Stimulated activated CD4-positive, alpha-beta T cell treated with anti-CD3 and anti-CD28 coated beads, Interleukin-1b, Interleukin-23, amount 100 ng/mL, for 48 hours (primary cell): ENCODE measurements around the gene PARP4.
A peak's percentile ranks its signal among the peaks of the same experiment; 100 is the strongest.
"Not testable (repeated sequence)": the region's sequence is repeated elsewhere in the genome, so short reads cannot be mapped to it uniquely, and the experiment has no call there.

ENCODE experiments used
- DNase-seq: peaks from one replicate; pipeline ENCODE4 v3.0.0-alpha.2; 2020

The PARP4 gene

DNA sequence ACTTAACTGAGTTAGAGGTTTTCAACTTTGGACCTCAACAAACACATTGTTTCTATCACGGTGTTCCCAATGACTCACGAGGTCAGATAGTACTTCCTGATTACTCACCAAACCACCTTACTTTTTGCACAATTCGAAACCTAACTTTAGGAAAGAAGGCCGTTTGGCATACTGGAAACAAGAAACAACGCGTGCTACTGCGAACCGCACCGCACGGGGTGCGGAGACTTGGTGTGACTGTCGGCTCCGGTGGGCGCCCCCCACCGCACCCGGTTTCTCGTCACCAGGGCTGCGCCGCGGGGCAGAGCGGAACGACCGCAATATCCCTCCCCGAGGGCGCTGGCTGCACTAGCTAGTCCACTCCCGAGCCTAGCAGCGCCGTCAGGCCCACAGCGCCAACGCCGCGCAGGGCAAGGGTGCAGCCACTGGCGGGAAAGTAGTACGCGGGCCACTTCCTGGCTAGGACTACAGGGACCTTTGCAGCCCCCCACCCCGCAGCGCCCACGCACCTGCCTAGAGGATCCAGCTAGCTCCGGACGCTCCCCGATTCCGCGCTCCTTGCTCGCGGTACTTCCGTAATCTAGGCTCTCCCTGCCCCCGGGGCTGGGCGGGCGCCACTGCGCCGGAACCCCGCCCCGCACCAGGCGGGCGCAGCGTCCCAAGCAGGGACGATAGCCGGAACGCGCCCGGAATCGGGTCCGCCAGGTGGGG is at the start of gene PARP4:
Gene PARP4 (minus strand): TSS at position 582 of the 711 bp plus-strand sequence. CDS start 9,002 bp downstream, outside the sequence.
- DNase-seq = peak; percentile 62

DNA sequence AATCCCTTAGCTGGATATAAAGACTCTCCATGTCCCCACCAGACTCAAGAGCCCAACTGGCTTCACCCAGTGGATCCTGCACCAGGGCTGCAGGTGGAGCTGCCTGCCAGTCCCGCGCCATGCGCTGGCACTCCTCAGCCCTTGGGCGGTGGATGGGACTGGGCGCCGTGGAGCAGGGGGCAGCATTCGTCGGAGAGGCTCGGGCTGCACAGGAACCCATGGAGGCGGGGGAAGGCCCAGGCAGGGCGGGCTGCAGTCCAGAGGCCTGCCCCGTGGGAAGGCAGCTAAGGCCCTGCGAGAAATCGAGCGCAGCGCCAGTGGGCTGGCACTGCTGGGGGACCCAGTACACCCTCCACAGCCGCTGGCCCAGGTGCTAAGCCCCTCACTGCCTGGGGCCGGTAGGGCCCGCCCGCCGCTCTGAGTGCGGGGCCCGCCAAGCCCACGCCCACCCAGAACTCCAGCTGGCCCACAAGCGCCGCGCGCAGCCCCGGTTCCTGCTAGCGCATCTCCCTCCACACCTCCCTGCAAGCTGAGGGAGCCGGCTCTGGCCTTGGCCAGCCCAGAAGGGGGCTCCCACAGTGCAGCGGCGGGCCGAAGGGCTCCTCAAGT is 48.1 kb upstream of the PARP4 start:
- not testable (repeated sequence) for DNase-seq

DNA sequence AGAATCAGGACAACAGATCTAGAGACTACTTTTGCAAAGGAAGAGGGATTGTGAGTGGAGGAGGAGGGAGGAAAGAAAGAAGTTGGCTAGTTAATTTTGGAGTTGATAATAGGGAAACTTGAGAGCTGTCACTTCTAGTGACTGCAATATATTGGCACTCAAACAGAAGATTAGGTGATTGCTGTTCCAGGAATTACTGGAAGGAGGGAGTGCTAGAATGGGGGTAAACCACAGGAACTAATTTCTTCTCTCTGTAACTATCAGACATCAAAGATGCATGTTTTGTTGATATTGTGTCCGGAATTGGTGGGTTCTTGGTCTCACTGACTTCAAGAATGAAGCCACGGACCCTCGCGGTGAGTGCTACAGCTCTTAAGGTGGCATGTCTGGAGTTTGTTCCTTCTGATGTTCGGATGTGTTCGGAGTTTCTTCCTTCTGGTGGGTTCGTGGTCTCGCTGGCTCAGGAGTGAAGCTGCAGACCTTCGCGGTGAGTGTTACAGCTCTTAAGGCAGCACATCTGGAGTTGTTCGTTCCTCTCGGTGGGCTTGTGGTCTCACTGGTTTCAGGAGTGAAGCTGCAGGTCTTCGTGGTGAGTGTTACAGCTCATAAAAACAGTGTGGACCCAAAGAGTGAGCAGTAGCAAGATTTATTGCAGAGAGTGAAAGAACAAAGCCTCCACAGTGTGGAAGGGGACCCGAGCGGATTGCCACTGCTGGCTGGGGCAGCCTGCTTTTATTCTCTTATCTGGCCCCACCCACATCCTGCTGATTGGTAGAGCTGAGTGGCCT is 47.0 kb upstream of the PARP4 start:
- not testable (repeated sequence) for DNase-seq

DNA sequence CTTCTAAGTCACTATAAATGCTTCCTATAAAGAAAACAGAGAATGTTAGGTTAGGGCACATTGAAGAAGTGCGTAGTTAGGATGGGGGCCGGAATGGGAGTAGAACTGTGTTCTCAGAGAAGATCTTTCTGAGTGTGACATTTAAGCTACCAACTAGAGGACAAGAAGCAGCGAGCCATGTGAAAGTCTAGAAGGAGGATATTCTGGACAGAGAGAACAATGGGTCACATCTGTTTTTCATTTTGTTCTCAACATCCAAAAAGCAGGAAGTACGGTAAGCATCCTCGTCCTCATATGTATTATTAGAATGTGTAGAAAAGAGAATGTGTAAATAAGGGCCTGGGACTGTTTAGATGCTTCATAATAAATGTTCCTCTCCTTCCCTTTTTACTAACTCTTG is 44.5 kb upstream of the PARP4 start:
- DNase-seq = no peak

DNA sequence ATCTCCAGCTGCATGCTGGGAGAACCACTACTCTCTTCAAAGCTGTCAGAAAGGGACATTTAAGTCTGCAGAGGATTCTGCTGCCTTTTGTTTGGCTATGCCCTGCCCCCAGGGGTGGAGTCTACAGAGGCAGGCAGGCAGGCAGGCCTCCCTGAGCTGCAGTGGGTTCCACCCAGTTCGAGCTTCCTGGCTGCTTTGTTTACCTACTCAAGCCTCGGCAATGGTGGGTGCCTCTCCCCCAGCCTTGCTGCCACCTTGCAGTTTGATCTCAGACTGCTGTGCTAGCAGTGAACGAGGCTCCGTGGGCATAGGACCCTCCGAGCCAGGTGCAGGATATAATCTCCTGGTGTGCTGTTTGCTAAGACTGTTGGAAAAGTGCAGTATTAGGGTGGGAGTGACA is 41.3 kb upstream of the PARP4 start:
- DNase-seq = not testable (repeated sequence)

DNA sequence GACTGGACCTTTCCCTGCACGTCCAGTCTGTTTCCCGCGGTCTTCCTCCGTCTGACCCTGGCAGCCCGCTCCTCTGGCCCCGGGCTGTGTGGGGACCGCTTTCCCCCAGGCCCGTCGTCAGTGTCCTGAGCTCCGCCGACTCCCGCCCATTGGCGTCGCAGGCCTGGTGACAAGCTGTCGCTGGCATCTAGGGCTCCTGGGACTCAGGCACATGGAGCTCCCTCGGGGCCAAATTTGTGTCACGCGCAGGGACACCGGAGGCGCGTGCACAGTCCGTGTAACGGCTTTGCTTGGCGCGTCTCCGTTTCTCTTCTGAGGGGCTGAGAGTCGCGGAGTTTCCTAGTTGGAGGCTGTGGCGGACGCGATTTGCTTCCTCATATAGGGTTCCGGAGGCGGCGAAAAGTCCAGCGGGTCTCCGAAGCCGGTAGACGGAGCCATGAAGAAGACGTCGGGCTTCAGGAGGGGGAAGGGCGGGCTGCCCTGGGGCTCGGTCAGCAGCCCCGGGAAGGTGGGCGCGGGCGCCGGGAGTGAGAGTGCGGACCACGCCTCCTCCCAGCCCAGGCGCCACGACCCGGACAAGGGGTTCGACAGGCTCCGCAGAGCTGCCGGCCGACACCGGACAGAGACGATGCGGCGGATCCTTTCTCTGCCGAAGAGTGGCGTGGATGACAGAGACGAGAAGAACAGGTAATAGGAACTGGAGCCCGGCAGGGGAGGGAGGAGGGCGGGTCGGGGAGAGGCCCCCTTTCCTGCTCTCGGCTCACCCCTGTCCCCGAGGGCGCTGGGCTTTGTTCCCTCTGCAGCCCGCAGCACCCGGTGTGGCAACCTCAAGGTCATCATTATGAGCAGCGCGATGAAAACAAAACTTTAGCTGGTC is 29.1 kb upstream of the PARP4 start:
- DNase-seq = not testable (repeated sequence)

DNA sequence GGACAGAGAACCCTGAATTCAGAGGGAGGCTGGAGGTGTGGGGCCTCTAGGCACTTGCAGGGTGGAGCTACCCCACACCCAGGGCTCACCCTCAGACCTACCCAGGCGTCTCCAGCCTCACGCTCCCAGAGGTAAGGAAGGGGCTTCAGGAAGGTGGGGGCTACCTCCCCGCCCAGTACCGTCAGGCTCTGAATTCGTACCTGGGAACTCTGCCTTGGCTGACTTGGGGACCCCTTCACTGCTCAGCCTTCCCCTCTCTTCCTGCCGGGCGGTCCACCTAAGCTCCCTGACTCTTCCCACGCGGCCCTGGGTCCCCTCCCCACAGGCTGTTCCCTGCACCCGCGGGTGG is 28.5 kb upstream of the PARP4 start:
- no peak for DNase-seq

DNA sequence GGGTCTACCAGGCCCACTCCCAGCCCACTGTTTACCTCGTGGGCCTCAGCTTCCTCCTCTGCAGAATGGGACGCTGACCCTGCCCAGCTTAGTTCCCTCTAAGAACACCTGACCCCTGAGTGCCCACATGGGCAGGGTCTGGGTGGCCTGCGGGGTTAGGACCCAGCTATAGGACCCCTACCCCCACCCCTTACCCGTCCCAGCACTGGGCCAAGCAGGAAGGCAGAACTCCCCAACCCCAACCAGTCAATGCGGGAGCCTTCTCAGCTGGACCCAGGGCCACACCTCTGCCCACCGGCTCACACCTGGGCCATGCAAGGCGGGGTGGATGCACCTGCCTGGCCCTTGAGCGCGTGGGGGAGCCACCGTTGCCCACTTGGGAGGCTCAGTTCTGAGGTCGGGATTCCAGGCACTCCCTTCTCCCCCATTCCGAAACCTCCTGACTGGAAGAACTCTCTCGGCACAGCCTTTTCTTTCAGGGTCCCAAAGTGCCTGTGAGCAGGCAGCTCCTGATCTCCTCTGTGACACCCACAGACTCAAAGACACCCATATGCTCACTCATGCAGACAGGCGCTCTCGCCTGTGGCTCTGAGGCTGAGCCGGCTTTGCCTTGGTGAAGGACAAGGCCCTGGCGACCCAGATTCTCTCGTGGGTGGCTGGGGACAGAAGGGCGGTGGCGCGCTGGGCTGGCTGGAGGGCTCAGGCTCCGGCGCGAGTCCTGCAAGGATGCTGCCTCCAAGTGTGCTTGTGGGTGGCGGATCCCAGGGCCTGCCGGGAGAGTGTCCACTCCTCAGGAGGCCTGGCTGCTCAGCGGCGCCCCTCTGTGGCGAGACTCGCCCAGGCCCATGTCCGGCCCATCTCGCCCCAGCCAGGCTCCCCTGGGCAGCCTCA is 27.9 kb upstream of the PARP4 start:
- no peak for DNase-seq

DNA sequence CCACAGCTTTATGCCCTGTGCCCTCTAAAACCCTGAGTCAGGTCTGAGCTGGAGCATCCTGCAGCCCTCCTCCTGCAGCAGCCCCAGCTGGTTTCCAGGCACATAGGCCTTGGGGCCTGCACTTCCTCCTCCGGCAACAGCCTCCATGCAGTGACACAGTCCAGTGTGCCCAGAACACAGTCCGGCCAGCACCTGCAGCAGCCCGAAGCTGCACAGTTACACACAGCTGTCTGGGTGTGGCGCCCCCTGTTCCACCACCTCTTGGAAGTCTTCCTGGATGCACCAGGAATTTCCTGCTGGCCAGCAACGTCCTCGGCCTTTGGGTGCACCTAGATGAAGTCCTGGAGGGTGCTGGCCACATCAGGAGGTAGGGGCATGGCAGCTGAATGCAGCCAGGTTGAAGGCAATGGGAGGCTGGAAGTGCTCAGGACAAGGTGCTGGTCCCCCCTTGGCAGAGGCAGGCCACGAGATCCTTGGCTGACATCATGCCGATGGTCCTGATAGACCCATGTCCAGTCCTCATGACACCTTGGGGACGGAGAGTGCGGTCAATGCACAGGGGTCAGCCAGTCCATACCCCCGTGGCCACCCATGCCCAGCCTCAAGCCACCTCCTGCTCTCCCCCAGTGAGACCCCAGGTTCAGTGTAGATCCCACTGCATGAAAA is 27.1 kb upstream of the PARP4 start:
- no peak for DNase-seq

DNA sequence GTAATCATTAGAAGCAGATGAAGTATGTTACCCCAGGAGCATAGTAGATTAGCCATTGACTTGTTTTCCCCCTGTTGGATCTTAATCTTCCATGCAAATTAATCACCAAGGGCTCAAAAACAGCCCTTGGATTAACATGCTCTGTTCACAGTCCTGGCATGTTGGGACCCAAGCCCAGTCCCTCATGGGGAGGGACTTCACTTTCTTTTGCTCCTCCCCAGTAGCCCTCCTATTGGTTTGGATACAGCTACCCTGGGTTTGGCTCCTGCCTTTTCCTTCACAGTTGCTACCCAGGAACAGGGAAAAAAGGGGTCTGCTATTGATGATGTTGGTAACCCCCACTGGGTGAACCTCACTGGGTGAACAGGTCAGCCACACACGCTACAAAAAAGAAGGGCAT is 16.9 kb upstream of the PARP4 start:
- no peak for DNase-seq

DNA sequence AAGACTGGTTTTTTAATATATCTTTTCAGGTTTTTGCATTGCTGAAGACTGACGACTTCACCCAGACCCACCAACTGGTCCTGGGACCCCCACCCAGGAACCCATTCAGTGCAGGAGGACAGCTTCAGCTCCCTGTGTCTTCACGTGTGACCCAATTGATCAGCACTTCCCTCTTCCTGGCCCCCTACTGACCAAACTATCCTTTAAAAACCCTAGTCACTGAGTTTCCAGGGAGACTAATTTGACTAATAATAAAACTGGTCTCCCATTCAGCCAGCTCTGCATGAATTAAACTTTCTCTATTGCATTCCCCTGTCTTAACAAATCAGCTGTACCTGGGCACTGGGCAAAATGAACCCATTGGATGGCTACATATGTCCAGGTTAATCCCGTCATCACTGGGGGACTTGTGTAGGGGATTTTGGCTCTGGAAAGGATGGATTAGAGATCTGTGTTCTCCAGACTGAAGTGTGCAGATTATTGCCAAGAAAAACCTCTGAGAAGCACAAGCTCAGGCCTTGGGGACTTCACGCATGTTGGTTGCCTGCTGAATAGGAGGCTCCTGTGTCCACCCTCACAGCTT is 16.3 kb upstream of the PARP4 start:
- DNase-seq = no peak

DNA sequence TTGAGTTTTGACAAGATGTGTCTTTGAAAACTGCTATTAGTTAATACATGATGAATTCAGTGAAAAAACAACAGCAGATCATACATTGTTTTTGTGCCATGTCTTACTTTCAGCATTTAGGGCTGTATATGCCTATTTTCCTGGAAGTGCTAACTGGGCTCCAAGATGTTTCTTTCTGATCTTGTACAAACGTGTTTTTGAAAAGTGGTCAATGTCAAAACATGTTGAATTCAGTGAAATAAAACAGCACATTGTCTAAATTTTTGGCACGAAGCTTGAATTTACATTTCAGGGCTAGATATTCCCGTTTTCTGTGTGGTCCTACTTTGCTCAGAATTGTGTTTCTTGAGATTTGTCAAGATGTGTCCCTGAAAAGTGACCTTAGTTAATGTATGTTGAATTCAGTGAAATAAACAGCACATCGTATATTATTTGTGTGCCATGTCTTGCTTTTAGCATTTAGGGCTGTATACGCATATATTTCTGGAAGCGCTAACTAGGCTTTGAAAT is 14.7 kb upstream of the PARP4 start:
- no peak for DNase-seq

DNA sequence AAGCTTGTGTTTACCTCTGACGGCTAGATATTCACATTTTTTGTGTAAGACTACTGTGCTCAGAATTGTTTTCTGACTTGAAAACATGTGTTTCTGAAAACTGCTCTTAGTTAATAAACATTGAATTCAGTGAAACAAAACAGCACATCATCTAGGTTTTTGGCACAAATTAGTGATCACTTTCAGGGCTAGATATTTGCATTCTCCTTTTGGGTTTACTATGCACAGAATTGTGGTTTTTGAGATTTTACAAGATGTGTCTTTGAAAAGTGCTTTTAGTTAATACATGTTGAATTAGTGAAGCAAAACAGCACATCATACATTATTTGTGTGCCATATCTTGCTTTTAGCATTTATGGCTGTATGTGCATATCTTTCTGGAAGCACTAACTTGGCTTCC is 8.2 kb upstream of the PARP4 start:
- no peak for DNase-seq

DNA sequence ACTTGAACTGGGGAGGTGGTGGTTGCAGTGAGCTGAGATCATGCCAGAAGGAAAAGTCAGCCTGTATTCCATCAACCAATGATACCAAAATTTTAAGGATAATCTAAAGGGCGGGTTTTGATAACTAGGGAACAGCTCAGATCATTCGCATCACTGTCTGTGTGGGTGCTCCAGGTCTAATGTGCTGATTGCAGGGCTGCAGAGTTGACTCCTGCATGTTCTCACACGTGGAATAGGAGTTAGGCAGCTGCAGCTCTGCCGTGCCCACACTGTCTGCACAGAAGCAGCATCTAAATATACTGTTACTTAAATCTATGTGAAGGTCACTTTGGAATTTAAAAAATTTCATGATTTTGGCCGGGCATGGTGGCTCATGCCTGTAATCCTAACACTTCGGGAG is 4.3 kb upstream of the PARP4 start:
- no peak for DNase-seq

DNA sequence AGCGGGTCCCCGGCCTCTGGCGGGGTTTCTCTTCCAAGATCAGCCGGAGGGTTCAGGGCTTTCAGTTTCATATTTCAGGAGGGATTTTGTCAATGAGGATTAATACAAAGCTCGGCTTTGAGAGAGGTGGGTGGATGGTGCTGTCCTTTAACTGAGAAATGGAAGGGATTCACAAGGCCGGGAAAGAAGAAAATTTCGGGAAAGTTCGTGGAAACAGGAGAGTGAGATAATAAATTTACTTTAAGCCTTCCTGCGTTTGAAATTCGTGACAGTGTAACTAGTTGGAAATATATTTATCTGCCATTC is 283 bp upstream of the PARP4 start:
- no peak for DNase-seq

DNA sequence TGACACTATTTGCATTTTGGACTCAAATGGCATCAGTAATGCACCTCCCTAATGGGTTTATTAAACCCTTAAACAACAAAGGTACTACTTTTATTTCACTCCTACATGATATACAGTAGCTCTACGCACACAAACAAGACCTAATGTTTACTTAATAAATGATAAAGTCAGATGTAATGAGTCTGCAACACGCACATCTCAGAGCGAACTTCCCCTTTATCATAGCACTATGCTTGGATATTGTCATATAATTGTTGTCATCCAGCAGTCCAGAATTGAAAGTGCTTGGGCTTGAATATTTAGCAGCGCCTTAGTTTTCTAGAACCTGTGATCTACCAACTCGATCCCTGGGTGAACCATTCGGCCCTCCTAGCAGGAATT is 772 bp downstream of the PARP4 start:
- DNase-seq = no peak

DNA sequence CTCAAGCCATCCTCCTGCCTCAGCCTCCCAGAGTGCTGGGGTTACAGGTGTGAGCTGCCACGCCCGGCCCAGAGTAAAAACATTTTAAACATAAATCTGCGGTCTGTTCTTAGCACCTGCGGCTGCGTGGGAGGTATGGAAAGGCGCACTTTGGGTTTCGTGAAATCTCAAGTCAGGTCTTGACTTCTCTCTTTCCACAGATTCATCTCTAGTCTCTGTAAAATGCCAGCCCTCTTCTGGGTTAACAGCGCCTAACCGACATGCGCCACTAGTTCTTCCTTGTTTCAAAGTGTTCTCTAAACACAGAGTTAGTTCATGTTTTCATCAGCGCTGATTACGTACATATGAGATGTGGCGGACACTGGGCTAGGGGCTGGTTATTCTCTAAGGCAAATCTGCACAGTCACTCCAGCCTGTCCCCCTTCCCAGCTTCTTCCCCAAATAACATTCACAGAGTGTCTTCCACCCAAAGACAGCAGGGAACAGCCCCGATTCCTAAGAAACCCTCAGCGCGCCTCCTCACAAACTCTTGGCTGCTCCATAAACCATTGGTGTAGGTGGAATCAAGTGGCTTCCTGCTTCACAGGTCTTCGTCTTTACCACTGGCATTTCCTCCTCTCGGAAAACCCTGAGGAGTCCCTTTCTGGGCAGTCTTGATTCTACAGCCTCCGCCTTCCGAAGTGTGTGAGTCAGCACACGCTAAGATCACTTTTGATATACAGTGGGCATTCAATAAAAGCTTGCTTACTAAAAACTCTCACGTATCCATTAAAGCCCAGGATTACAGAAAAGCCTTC is 1.4 kb downstream of the PARP4 start:
- DNase-seq = peak; percentile 78

DNA sequence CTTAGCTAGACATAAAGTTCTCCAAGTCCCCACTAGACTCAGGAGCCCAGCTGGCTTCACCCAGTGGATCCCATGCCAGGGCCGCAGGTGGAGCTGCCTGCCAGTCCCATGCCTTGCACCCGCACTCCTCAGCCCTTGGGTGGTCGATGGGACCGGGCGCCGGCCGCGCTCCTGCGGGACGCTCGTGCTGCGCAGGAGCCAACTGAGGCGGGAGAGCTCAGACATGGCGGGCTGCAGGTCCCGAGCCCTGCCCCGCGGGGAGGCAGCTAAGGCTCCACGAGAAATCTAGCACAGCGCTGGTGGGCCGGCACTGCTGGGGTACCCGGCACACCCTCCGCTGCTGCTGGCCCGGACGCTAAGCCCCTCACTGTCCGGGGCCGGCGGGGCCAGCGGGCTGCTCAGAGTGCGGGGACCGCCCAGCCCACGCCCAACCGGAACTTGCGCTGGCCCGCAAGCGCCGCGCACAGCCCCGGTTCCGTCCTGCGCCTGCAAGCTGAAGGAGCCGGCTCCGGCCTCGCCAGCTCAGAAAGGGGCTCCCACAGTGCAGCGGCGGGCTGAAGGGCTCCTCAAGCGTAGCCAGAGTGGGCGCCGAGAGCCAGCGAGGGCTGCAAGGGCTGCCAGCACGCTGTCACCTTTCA is 5.8 kb downstream of the PARP4 start:
- no peak for DNase-seq

DNA sequence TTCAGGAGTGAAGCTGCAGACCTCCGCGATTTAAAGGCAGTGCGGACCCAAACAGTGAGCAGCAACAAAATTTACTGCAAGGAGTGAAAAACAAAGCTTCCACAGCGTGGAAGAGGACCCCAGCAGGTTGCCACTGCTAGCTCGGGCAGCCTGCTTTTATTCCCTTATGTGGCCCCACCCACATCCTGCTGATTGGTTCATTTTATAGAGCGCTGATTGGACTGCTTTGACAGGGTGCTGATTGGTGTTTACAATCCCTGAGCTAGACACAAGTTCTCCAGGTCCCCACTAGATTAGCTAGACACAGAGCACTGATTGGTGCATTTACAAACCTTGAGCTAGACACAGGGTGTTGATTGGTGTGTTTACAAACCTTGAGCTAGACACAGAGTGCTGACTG is 6.3 kb downstream of the PARP4 start:
- DNase-seq = not testable (repeated sequence)

DNA sequence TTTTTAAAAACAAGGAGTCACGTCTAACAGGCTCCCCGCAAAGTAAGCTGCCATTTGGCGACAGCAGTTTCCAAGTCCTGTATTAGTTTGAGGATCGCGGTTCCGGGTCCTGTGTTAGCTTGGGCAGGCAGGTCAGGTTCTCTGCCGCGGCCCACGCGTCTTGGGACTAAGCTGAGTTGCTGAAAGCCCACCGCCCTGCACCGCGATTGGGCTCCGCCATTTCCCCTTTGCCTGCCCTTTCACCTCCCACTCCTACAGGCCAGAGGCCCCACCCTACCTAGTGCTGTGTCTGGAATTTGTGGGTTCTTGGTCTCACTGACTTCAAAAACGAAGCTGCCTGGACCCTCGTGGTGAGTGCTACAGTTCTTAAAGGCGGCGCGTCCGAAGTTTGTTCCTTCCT is 6.8 kb downstream of the PARP4 start:
- no peak for DNase-seq
